Measurements from ENCODE around the gene APP.

DNA sequence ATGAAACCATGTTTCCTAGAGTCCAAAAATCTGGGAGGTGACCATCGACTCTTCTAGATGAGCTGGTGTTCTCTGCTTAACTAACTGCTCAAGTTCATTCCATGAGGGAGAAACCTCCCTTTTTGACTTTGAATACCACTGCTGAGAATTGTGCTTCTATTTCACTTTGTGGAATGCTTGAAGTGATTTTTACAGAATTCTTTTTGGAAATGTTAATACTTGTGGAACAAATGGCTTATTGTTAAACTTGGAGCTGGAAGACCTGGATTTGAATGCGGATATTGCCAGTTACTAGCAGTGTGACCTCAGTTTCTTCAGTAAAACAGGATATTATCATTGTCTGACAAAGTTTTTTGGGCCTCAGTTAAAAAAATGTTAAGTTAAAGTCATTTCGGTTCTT lies 36.5 kb upstream of the APP start:
- TF ChIP-seq POLR2A (IDR thresholded peaks at IDR 0.05) (no peak), CTCF (IDR thresholded peaks at IDR 0.05) (no peak)
